ENCODE results near the gene PDAP1. TPM values are rescaled to one million over a fixed set of nuclear protein-coding genes. Genes with fewer than 3 reads are reported as not detected.
A peak's percentile ranks its signal among the peaks of the same experiment; 100 is the strongest.

The PDAP1 gene
- total and polyA plus RNA-seq, 2 of the 13 experiments (the other 11 are each of a cell fraction or from before 2014, with no cell fraction given) = 13.0 to 100 TPM

DNA sequence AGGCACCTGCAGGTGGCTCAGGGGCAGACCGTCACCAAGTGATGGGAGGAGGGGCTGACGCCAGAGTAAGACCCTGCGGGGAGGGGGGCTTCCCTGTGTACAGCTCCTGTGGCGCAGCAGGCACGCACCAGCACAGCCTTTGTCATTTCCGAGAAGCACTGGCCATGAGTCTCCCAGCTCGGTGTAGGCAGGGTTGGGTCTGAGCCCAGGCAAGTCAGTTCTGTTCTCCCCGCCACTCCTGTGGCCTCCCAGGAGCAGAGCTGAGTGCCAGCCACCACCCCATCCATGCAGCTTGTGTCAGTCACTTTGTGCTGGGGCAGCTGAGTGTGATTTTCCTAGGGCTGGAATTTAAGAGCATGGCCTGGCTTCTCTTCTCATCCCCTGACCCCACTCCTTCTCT is 43.5 kb upstream of the PDAP1 start:
- Histone ChIP-seq H3K4me1 (ENCODE audit: insufficient read depth, low read length) (no peaks in the 10 kb centered on the region), H3K9ac (ENCODE audit: insufficient read depth, low read depth, low read length) (no peak overlapping the region), H3K4me3 (replicated peaks in 1 of 3; ENCODE audit: insufficient read depth in 1 of 3, low read depth in 2 of 3, low read length in 3 of 3) (no peak overlapping the region), H3K36me3 (replicated peaks in 1 of 2; ENCODE audit: control insufficient read depth in 1 of 2, insufficient read depth in 2 of 2, low read length in 2 of 2) (peaks cover 37 to 92% of the 10 kb centered on the region in 2 experiments), H4K20me1 (ENCODE audit: insufficient read depth, low read length) (peaks cover 9% of the 10 kb centered on the region), H3K4me2 (ENCODE audit: low read depth, low read length) (no peak overlapping the region), H3K79me2 (ENCODE audit: insufficient read depth, low read length) (no peaks in the 10 kb centered on the region), H3K27me3 (ENCODE audit: control insufficient read depth in 1 of 2, insufficient read depth in 2 of 2, low read length in 2 of 2) (no peaks in the 10 kb centered on the region), H2AFZ (ENCODE audit: low read length) (no peak overlapping the region), H3K27ac (ENCODE audit: extremely low read length, insufficient read depth, low read length) (no peak overlapping the region), H3K9me3 (ENCODE audit: low read length) (no peaks in the 10 kb centered on the region)
- WGBS (ENCODE audit: low lambda C conversion rate) = 86% methylated on average over 1 of the region's 8 CpGs
- no peak for FAIRE-seq
- ChIA-PET POLR2A (no interaction called here), CTCF (ENCODE audit: low intra/inter-chr PET ratio, low total read pairs) (no interaction called here)
- no peak for DNase-seq (ENCODE audit: low spot score)
- intact Hi-C loops (cut with micrococcal nuclease; ENCODE audit: unreplicated experiment) (no loop called here), in situ Hi-C loops (cut with HindIII; ENCODE audit: extremely low pct_ligation_motif_present, low pct_unique_long_range_greater_than_20kb) (no loop called here)
- TF ChIP-seq ZNF629 (CRISPR knock-in tag; conservative IDR thresholded peaks at IDR 0.05) (no peak), JUNB (CRISPR knock-in tag; IDR thresholded peaks at IDR 0.05; ENCODE audit: borderline replicate concordance) (0 out of 2 replicates have a peak, but pooled peaks have one; percentile 13), ZNF569 (CRISPR knock-in tag; IDR thresholded peaks at IDR 0.05; ENCODE audit: borderline replicate concordance) (no peak), RBM39 (IDR thresholded peaks at IDR 0.05; ENCODE audit: low read depth, low read length, poor library complexity, severe bottlenecking) (no peak), RBM22 (optimal IDR thresholded peaks at IDR 0.05; ENCODE audit: low read length) (peak; percentile 40)
- TF ChIP-seq, protein P1, sequence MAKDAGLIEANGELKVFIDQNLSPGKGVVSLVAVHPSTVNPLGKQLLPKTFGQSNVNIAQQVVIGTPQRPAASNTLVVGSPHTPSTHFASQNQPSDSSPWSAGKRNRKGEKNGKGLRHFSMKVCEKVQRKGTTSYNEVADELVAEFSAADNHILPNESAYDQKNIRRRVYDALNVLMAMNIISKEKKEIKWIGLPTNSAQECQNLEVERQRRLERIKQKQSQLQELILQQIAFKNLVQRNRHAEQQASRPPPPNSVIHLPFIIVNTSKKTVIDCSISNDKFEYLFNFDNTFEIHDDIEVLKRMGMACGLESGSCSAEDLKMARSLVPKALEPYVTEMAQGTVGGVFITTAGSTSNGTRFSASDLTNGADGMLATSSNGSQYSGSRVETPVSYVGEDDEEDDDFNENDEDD (CRISPR knock-in tag; IDR thresholded peaks at IDR 0.05; ENCODE audit: borderline replicate concordance) = no peak
- TF ChIP-seq, protein P2, sequence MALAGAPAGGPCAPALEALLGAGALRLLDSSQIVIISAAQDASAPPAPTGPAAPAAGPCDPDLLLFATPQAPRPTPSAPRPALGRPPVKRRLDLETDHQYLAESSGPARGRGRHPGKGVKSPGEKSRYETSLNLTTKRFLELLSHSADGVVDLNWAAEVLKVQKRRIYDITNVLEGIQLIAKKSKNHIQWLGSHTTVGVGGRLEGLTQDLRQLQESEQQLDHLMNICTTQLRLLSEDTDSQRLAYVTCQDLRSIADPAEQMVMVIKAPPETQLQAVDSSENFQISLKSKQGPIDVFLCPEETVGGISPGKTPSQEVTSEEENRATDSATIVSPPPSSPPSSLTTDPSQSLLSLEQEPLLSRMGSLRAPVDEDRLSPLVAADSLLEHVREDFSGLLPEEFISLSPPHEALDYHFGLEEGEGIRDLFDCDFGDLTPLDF (CRISPR knock-in tag; IDR thresholded peaks at IDR 0.05) = no peak
- TF ChIP-seq, protein P3, sequence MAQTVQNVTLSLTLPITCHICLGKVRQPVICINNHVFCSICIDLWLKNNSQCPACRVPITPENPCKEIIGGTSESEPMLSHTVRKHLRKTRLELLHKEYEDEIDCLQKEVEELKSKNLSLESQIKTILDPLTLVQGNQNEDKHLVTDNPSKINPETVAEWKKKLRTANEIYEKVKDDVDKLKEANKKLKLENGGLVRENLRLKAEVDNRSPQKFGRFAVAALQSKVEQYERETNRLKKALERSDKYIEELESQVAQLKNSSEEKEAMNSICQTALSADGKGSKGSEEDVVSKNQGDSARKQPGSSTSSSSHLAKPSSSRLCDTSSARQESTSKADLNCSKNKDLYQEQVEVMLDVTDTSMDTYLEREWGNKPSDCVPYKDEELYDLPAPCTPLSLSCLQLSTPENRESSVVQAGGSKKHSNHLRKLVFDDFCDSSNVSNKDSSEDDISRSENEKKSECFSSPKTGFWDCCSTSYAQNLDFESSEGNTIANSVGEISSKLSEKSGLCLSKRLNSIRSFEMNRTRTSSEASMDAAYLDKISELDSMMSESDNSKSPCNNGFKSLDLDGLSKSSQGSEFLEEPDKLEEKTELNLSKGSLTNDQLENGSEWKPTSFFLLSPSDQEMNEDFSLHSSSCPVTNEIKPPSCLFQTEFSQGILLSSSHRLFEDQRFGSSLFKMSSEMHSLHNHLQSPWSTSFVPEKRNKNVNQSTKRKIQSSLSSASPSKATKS (CRISPR knock-in tag; IDR thresholded peaks at IDR 0.05) = no peak
- no TSS peak for BruUV-seq (replicated peaks)
- no peak for ATAC-seq
